ENCODE results near the gene ADGRD1. TPM values are rescaled to one million over a fixed set of nuclear protein-coding genes. Genes with fewer than 3 reads are reported as not detected.

Gene ADGRD1
- total RNA-seq, 1 donor from 2014 or later = 1.7 TPM

DNA sequence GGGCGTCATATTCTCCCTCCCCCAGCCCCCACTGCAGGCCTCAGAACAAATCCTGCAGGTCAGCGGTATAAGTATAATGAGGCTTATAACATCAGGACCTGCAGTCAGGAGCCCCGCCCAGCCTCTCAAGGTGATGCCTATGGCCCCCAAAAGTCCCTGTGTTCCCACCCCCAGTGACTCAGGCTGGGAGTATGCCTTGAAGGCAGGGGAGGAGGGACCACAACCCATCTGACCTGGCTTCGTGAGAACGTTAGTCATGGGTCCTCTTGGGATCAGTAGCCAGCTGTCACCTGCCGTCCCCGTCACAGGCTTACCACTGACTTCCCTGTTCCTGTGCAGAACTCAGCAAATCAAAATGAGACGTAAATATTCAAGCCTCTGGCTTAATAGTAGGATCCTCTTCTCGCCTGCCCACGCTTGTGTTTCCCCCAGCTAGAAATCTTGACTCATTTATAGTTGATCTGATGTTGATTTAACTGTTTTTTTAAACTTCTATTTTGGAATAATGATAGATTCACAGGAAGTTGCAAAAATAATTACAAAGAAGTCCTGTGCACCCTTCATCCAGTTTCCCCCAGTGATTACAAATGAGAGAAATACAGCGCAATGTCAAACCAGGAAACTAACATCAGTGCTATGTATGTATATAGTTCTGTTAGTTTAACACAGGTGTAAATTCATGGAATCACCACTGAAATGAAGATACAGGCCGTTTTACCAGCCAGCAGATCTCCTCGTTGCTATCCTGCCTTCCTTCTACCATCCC is 107.5 kb downstream of the ADGRD1 start:
- Mint-ChIP-seq H3K4me1 (ENCODE audit: unreplicated experiment) (no peaks in the 10 kb centered on the region), H3K27ac (ENCODE audit: unreplicated experiment) (no peak overlapping the region), H3K9me3 (ENCODE audit: unreplicated experiment) (no peaks in the 10 kb centered on the region), H3K36me3 (ENCODE audit: low read depth, unreplicated experiment) (no peaks in the 10 kb centered on the region), H3K27me3 (ENCODE audit: unreplicated experiment) (peaks cover 1% of the 10 kb centered on the region), H3K4me3 (ENCODE audit: unreplicated experiment) (no peak overlapping the region)
- TF ChIP-seq, protein P1, sequence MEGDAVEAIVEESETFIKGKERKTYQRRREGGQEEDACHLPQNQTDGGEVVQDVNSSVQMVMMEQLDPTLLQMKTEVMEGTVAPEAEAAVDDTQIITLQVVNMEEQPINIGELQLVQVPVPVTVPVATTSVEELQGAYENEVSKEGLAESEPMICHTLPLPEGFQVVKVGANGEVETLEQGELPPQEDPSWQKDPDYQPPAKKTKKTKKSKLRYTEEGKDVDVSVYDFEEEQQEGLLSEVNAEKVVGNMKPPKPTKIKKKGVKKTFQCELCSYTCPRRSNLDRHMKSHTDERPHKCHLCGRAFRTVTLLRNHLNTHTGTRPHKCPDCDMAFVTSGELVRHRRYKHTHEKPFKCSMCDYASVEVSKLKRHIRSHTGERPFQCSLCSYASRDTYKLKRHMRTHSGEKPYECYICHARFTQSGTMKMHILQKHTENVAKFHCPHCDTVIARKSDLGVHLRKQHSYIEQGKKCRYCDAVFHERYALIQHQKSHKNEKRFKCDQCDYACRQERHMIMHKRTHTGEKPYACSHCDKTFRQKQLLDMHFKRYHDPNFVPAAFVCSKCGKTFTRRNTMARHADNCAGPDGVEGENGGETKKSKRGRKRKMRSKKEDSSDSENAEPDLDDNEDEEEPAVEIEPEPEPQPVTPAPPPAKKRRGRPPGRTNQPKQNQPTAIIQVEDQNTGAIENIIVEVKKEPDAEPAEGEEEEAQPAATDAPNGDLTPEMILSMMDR (IDR thresholded peaks at IDR 0.05; ENCODE audit: unreplicated experiment) = no peak
- DNase-seq (ENCODE audit: low spot score) = no peak

DNA sequence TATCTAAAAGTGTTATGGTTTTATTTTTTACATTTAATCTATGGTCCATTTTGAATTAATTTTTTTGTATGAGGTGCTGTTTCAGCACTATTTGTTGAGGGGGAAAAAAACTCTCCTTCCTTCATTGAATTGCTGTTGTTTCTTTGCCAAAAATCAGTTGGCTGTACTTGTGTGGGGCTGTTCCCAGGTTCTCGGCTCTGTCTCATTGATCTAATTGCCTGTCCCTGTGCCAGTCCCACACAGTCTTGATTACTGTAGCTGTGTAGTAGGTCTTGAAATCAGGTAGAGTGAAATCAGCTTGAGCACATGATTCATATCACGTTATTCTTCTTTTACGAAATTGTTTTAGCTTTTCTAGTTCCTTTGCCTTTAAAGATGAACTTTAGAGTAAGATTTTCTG is 109.7 kb downstream of the ADGRD1 start:
- H3K9me3 Mint-ChIP-seq (ENCODE audit: unreplicated experiment) = no peaks in the 10 kb centered on the region
- DNase-seq (ENCODE audit: low spot score) = no peak
- no peak overlapping the region for H3K4me3 Mint-ChIP-seq (ENCODE audit: unreplicated experiment)
- TF ChIP-seq, protein P1 (IDR thresholded peaks at IDR 0.05; ENCODE audit: unreplicated experiment) = no peak
- H3K27ac Mint-ChIP-seq (ENCODE audit: unreplicated experiment) = no peak overlapping the region
- no peaks in the 10 kb centered on the region for H3K4me1 Mint-ChIP-seq (ENCODE audit: unreplicated experiment)
- H3K27me3 Mint-ChIP-seq (ENCODE audit: unreplicated experiment) = no peaks in the 10 kb centered on the region
- no peaks in the 10 kb centered on the region for H3K36me3 Mint-ChIP-seq (ENCODE audit: low read depth, unreplicated experiment)

DNA sequence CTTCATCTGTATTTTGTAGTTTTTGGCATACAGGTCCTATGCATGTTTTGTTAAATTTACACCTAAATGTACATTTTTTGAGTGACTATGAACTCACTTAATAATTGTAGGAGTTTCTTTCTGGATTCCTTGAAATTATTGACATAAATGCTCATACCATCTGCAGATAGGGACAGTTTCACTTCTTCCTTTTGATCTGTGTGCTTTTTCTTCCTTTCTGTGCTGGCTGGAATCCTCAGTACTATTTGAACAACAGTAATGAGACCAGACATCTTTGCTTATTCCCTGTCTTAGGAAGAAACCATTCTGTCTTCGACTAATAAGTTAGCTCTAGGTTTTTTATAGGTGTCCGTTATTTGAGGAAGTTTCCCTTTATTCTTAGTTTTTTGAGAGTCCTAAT is 110.3 kb downstream of the ADGRD1 start:
- H3K27ac Mint-ChIP-seq (ENCODE audit: unreplicated experiment) = no peak overlapping the region
- no peaks in the 10 kb centered on the region for H3K27me3 Mint-ChIP-seq (ENCODE audit: unreplicated experiment)
- H3K9me3 Mint-ChIP-seq (ENCODE audit: unreplicated experiment) = no peaks in the 10 kb centered on the region
- H3K4me3 Mint-ChIP-seq (ENCODE audit: unreplicated experiment) = no peak overlapping the region
- H3K36me3 Mint-ChIP-seq (ENCODE audit: low read depth, unreplicated experiment) = no peaks in the 10 kb centered on the region
- no peak for DNase-seq (ENCODE audit: low spot score)
- TF ChIP-seq, protein P1 (IDR thresholded peaks at IDR 0.05; ENCODE audit: unreplicated experiment) = no peak
- no peaks in the 10 kb centered on the region for H3K4me1 Mint-ChIP-seq (ENCODE audit: unreplicated experiment)

DNA sequence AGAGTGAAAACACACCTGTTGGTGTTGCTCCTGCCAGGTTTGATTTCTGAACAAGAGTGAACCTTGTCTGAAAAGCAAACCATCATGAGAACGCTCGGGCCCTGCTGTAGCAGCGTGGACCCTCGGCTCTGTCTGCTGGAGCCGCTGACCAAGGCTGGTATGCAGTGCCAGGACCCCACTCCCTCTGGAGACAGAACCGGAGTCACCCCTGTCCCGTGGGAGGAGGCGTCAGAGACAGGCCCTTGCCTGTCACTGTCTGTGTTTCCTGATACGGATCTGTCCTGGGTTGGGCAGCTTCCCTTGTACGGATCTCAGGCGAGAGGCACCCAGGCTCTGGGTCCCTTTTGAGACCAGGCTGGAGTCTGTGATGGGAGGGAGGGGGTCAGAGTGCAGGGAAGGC is 111.6 kb downstream of the ADGRD1 start:
- Mint-ChIP-seq H3K36me3 (ENCODE audit: low read depth, unreplicated experiment) (no peaks in the 10 kb centered on the region), H3K4me3 (ENCODE audit: unreplicated experiment) (no peak overlapping the region), H3K27me3 (ENCODE audit: unreplicated experiment) (no peaks in the 10 kb centered on the region), H3K9me3 (ENCODE audit: unreplicated experiment) (no peaks in the 10 kb centered on the region), H3K27ac (ENCODE audit: unreplicated experiment) (no peak overlapping the region), H3K4me1 (ENCODE audit: unreplicated experiment) (no peaks in the 10 kb centered on the region)
- TF ChIP-seq, protein P1 (IDR thresholded peaks at IDR 0.05; ENCODE audit: unreplicated experiment) = no peak
- no peak for DNase-seq (ENCODE audit: low spot score)

DNA sequence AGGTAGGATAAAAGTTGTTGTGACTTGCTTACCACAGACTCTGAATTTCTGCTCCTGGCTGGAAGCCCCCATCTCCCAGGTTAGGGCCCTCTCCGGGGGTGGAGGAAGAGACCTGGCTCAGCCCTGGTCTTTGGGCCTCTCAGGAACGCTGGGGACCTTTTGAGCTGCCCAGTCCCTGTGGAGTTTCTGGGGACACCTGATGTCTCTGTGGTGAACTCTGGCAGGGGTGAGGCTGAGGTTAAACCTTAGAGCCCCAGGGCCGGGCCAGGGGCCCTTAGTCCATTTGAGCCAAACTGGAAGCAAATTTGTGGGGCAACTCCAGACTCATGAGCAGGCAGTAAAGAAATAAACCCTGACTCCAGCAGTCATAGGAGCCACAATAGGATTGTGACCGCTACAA is 112.1 kb downstream of the ADGRD1 start:
- no peak for DNase-seq (ENCODE audit: low spot score)
- H3K9me3 Mint-ChIP-seq (ENCODE audit: unreplicated experiment) = no peaks in the 10 kb centered on the region
- no peaks in the 10 kb centered on the region for H3K36me3 Mint-ChIP-seq (ENCODE audit: low read depth, unreplicated experiment)
- no peaks in the 10 kb centered on the region for H3K27me3 Mint-ChIP-seq (ENCODE audit: unreplicated experiment)
- H3K4me1 Mint-ChIP-seq (ENCODE audit: unreplicated experiment) = no peaks in the 10 kb centered on the region
- TF ChIP-seq, protein P1 (IDR thresholded peaks at IDR 0.05; ENCODE audit: unreplicated experiment) = no peak
- no peak overlapping the region for H3K4me3 Mint-ChIP-seq (ENCODE audit: unreplicated experiment)
- H3K27ac Mint-ChIP-seq (ENCODE audit: unreplicated experiment) = no peak overlapping the region

Data from endothelial cell (in vitro differentiated cells).